ENCODE measurements around the gene RGS3.

Gene RGS3

GRCh38 chr9:113558632-113559502 lies 95.3 kb downstream of the RGS3 start:
- peak; percentile 40 for DNase-seq

DNA sequence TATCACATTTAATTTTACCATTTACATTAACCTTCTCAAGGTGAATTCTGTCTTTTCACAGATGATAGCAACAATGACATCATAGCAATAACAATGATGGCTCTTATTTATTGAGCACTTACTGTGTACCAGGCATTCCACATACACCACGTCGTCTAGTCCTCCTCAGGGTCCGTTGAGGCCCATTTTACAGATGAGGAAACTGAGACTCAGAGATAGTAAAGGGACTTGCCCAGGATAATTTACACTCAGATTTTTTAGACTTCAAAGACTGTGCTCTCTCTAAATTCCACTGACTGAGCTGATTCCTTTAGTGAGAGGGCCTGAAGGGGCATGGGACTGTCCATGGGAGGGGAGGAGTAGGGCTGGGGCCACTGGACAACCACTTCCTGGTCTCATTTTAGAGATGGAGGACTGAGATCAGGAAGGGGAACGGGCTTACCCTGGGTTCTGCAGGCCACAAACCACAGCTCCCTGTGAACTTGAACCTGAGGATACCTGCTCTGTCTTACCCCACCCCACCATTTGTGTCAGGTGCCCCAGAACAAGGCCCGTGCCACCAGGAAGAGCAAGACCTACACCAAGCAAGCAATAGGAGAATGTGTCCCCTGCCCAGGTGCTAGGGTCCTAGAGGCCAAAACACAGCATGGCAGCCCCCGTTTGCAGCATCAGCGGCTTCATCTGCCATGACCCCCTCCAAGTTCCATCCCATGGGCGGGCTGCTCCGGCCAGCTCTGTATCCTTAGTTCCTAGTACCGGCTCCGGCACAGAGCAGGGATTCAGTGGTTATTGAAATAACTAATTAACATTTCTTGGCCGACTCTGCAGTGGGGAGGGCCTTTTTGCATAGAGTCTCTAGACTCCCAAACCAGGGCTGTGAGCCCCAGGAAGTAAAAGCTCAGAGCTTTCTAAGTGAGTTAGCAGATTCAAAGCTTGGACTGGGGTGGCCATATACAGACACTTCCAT lies 96.6 kb downstream of the RGS3 start:
- DNase-seq = no peak

DNA sequence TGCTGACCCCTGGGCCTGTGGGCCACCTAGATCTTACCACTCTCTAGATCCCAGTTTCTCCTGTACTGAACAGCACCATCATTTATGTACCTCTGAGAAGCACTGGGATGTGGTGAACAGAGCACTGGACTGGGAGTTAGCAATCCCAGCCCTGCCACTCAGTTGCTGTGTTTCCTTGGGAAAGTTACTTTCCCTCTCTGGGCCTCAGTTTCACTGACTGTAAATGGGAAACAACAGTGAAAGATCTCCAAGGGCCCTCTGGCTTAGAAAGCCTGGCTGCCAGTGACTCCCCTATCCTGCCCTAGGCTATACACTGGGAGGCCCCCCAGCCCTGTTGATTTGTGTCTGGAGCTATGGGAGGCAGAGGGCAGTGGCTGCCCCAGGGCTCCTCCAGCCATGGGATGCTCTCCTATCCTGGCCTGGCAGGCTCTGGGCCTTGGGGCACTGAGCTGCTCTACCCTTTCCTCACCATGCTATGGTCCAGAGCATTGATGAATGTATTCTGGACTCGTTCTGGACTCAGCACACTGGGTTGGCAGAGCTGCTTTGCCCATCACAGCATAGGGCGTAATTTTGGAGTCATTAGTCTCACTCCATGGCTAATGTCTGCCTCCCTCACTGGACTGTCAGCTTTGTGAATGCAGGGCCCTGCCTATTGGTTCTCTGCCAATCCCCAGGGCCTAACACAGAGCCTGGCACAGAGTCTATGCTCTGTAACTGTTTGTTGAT lies 99.3 kb downstream of the RGS3 start:
- no peak for DNase-seq

DNA sequence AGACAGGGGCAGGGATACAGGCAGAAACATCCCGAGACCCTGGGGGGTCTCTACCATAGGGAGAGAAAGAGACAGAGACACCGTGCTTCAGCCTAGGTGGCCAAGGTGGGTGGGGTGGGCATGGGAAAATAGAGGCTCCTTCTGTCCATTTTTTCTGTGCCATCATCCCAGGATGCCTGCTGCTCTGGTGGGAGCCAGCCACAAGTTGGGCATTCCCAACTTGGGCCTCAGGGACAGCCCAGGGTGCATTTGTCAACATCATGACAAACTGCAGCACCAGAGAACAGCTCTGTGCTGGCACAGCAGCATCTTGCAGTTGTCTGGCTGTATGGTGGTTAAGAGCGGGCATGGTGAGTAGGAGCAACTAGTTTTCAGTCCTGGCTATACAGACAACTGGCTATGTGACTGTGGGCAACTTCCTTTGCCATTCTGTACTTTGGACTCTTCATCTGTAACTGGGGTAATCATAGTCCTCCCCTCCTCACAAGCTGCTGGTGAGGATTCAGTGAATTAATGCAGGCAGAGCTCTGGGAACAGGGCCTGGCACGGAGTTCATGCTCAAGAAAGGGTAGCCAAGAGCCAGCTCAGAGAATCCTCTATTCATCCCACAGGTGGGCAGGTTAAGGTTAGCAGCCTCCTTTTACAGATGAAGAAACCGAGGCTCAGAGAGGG lies 100.4 kb downstream of the RGS3 start:
- no peak for DNase-seq

DNA sequence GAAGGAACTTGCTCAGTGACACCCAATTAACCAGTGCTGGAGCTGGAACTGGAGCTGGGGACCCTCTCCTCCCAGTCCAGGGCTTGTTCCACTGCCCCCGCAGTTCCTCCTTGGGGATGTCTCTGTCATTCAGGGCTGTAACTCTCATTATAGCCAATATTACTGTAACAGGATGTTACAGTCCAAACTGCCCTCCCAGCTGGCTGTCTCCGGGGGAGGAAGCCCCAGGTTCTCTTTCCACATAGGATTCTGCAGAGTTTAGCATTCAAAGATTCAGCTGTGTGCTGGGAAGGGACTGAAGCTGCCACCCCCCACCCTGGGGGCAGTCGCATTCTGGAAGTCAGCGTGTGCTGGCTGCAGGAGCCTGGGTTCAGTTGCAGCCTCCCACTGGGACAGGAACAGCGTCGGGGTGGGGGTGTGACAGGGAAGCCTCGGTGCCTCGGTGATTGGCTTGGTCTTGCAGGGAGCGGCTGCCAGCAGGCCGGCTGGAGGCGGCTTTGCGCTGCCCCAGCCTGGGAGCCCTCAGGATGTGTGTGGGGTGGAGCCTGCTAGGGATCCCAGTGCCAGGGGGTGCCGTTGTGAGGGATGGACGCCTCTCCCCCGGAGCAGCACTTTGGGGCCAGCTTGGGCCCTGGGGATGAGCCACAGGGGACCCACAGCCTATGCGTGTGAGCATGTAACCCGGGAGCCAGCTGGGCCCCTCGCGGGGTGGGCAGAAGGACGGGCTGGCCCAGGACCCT lies 101.1 kb downstream of the RGS3 start:
- peak; percentile 70 for DNase-seq

- no peak for DNase-seq
Observed at GRCh38 chr9:113566016-113566711, 102.6 kb downstream of the RGS3 start.

DNA sequence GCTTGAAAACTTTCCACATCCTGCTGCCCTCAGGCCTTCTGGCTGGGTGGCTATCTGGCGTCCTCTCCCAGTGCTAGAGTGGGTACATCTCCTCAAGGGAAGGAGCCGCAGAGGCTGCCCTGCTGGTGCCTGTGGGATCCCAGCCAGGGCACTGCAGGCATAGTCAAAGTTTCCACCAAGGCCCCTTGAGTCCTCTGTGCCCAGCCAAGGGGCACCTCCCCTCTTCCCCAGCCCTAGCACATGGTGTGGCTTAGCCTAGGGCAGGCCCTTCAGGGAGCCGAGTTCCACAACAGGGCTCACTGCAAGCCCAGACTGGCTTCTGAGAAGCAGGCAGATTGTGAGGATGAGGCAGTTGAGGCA lies 103.2 kb downstream of the RGS3 start:
- DNase-seq = no peak

DNA sequence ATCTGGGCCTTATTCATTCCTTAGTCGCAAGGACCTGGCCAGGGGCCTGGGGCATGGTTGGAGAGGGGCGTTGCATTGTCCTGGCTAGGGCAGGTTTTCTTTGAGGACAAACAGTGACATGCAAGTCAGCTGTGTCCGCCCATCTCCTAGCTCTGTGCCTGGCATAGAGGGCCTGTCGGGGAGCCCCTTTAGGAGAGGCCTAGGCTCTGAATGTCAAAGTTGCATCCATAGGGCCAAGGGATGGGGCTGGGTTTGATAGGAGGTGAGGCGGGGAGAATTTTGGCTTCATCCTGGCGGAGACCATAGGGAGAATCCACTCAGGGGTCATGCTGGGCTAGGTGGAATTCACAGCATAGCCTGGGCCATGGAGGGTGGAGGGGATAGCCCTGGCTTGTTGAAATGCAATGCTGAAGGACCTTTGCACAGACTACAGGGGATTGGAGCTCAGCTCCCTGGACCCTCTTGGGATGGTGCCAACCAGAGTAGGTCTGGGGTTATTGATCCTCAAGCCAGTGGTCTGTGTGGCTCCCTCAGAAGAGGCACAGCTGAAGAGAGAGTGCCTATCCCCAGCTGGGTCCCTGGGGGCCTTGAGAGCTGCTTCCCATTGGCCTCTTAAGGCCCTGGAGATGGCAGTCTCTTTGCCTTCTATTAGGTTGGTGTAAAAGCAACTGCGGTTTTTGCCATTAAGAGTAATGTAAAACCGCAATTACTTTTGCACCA lies 104.0 kb downstream of the RGS3 start:
- DNase-seq = no peak

DNA sequence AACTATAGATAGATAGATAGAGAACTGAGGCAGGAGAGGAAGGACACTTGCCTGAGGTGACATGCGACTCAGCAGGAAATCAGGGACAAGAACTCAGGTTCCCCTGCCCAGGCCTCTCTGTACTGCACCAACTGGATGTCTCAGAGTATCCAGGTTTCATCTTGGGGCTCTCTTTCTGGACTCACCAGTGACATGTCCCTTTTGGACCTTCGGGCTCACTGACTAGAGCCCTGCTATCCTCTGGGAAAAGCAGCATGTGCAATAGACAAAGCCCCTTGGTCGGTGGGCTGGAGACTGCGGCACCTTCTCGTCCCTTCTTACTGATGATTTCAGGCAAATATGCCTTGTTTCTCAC lies 104.5 kb downstream of the RGS3 start:
- no peak for DNase-seq

GRCh38 chr9:113568571-113569321 lies 105.2 kb downstream of the RGS3 start:
- DNase-seq = no peak

- no peak for DNase-seq
Observed at GRCh38 chr9:113569472-113570060, 106.0 kb downstream of the RGS3 start.

GRCh38 chr9:113570106-113570505 lies 106.6 kb downstream of the RGS3 start:
- no peak for DNase-seq

- no peak for DNase-seq
Observed at GRCh38 chr9:113570749-113571711, 107.5 kb downstream of the RGS3 start.

DNA sequence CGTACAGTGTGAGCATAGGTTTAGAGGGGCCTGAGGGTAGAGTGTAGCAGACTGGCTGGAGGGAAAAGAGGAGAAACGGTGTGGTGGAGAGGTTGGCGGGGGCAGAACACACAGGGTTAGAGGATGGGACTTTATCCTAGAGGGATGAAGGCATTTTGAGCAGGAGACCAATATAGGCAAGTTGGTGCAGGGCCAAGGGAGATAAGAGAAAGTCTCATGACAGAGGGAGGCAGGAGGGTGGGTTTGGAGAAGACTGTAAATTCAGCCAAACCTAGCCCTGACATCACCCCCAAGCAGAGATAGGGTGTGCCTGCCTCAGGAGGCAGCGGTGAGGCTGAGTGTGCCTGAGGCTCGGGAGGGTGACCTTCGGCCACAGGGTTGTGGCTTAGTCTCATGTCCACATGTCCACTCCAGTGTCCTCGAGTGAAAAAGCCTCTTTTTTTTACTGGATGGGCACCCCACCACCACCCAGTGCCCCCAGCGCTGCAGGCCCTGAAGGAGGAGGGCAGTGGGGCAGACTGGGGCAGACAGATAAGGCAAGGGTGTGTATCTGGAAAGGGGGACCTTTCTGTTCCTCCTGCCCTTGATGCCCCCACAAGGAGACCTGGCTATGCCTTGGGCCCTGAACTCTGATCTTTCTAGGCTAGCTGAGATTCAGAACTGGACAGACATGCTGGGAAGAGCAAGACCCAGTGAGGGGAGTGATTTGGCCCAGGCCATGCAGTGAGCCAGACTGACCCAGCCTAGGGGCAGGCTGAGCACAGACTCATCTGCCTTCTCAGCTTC lies 108.7 kb downstream of the RGS3 start:
- DNase-seq = no peak

DNA sequence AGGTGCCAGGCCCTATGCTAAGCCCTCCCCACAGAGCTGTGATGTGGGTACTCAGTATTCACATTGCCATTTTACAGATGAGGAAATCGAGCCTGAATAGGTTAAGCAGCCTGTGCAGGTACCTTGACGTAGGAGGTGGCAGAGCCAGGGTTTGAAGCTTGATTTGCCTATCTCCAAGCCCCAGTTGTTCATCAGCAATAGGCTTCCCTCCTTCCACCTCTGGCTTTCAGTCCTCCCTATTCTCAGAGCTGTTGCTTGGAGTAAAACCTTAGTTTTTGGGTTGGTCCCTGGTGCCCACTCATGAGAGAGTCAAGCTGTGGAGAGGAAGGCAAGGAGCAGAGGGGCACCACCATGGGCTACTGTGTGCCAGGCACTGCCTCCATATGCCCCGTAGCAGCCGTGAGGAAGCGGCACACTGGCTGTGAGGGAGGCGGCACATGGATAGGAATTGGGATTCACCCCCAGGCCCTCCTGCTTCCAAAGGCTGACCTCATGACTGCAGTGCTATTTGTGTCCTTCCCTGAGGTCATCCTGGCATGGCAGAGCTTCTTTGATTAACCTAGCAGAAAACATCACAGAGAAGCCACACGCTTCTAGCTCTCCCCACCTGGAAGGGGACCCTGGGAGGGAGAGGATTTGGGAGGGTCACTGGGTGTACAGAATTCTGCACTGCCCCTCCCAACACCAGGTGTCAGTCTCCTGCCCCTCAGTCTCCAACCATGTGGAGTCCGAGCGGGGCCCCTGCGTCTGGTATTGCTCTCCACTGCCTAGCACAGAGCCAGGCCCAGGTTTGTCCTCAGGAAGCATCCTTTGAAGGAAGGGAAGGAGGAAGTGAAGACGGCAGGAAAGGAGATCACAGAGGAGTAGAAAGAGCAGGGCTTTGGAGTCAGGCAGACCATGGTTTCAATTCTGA lies 109.8 kb downstream of the RGS3 start:
- DNase-seq = no peak

DNA sequence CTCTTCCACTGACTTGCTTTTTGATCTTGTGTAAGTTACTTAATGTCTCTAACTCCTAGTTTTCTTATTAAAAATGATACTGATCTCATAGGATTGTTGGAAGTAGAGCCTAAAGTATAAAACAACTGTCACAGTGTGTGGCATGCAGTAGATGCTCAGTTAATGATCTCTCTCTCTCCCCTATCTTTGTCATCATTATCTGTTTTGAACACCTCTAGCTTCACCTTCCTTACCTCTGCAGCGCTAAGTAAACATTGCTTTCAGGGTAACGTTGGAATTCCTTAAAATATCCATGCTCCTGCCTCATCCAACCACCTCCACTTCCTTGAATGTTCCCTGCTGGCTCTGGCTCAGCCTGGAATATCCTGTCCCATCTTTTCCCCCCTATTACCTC lies 110.4 kb downstream of the RGS3 start:
- no peak for DNase-seq
